TTC549 (cell line): ENCODE results near the gene SLC35G3.
"Not testable (repeated sequence)": the region's sequence is repeated elsewhere in the genome, so short reads cannot be mapped to it uniquely, and the experiment has no call there.

Source experiments
- FAIRE-seq: peaks from 2 replicates; lab custom pipeline; 2012; peaks lifted over from hg19 to GRCh38; lab: Jason Lieb, UNC

Gene SLC35G3

DNA sequence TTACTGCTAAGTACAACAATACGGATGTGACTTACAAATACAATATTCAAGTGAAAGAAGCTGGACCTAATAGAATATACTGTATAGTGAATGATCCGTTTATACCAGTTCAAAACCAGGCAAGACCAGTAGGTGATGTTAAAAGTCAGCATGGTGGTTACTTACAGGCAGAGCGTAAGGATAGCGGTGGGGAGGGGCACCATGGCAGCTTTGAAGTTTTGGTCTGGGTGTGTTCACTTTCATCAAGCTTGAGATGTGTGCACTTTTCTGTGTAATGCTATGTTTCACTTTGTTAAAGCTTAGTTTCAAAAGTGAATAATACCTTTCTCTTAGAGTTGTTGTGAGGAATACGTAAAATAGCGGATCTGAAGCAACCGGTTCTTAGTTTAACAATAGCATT is 16.5 kb upstream of the SLC35G3 start:
- no peak for FAIRE-seq

- not testable (repeated sequence) for FAIRE-seq
These were observed 8.4 kb upstream of the SLC35G3 start for GRCh38 chr17:35202582-35202981.

- not testable (repeated sequence) for FAIRE-seq
These were observed 869 bp upstream of the SLC35G3 start for GRCh38 chr17:35195062-35195461.

DNA sequence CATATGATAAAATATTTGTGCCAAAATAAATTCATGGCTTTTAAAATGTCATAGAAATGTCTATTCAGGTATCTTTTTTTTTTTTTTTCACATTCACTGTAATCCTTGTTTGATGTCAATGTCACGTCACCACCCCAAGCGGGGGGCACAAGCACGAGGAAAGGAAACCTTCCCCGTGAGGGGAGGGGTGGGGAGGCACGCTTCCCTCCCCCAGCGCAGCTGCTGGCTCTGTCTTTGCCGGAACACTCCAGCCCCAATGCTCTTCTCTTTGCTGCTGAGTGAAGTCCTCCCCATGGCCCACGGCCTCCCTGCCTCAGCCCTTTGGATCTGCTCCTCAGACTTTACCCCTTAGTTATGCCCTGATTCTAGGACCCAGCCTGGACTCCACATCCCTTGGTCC is 1.5 kb downstream of the SLC35G3 start:
- FAIRE-seq = no peak

DNA sequence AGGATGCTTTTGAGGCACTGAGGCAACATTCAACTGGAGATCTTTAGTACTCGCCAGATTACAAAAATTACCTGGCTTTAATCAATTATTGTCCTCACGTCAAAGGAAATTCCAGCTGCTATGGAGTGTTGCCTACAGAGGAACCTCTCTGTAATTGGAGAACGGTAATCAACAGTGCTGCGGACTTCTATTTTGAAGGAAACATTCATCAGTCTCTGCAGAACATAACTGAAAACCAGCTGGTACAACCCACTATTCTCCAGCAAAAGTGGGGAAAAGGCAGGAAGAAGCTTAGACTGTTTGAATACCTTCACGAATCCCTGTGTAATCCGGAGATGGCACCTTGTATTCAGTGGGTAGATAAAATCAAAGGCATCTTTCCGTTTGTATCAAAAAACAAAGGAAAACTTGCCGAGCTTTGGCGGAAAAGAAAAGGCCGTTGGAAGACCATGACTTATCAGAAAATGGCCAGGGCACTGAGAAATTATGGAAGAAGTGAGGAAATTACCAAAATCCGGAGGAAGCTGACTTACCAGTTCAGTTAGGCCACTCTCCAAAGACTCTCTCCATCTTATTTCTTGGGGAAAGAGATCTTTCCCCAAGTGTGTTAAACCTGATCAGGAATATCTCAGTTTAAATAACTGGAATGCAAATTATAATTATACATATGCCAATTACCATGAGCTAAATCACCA is 3.0 kb downstream of the SLC35G3 start:
- FAIRE-seq = no peak

DNA sequence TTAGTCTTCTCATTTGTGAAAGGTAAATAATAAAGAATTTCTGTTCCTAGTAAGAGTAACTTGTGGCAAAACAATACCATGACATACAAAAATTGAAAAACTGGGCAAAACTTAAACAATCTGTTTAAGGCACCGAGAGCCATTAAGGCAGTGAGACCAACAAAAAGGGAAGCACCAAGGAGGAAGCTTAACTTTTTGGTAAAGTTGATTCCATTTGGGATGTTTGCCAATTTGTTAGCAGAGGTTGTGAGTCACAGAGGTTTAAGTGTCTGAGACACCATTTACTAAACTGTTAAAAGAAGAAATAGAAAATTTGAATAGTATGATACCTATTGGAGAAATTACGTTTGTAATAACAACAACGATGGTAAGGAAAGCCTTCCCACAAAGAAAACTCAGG is 4.9 kb downstream of the SLC35G3 start:
- FAIRE-seq = no peak

DNA sequence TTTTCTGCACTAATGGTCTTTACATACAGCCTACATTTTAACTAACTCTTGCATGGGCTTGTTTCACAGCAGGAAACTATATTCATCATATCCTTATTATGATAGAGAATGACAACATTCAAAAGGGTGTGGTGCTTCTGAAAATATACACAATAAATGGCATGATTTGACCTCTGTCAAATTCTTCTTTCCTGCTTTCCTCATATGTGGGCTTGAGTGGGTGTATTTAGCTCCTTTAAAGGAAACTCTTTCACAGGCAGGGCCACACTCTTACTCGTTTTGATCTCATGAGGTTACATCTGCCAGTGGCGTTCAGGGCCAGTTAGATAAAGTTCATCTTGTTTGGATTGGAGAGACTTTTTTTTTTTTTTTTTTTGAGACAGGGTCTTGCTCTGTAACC is 6.1 kb downstream of the SLC35G3 start:
- no peak for FAIRE-seq

GRCh38 chr17:35187481-35187880 is 6.7 kb downstream of the SLC35G3 start:
- FAIRE-seq = no peak

DNA sequence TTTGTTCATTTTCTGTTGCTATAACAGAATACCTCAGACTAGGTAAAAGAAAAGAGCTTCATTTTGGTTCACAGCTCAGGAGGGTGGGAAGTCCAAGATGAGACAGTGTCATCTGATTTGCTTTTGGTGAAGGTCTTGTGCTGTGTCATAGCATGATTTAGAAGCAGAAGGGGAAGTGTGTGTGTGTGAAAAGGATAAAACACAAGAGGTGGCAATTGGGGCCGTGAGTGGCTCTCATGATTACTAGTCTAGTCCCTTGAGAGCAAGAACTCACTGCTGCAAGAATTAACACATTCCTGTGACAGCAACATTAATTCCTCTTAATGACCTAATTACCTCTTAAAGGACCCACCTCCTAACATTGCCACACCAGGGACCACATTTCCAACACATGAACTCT is 8.3 kb downstream of the SLC35G3 start:
- no peak for FAIRE-seq

- no peak for FAIRE-seq
These were observed 9.9 kb downstream of the SLC35G3 start for GRCh38 chr17:35184274-35184673.

DNA sequence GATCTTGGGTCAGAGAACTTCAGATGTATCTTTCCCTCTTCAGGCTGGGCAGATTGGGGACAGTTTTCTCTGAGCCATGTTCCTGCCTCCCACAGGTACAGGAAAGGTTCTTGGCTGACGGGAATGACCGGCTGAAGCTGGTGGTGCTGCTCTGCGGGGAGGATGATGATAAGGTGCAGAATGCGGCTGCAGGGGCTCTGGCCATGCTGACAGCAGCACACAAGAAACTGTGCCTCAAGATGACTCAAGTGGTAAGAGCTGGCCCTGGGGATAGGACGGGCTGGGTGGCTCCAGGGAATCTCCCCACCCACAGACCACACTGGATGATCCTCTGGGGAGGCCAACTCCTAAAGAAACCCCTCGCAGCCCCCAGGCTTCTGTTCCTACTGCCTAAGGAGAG is 10.9 kb downstream of the SLC35G3 start:
- no peak for FAIRE-seq

DNA sequence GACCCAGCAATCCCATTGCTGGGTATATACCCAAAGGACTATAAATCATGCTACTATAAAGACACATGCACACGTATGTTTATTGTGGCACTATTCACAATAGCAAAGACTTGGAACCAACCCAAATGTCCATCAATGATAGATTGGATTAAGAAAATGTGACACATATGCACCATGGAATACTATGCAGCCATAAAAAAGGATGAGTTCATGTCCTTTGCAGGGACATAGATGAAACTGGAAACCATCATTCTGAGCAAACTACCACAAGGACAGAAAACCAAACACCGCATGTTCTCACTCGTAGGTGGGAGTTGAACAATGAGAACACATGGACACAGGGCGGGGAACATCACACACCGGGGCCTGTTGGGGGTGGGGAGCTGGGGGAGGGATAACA is 14.8 kb downstream of the SLC35G3 start:
- FAIRE-seq = not testable (repeated sequence)

GRCh38 chr17:35176897-35177296 is 17.3 kb downstream of the SLC35G3 start:
- FAIRE-seq = no peak

DNA sequence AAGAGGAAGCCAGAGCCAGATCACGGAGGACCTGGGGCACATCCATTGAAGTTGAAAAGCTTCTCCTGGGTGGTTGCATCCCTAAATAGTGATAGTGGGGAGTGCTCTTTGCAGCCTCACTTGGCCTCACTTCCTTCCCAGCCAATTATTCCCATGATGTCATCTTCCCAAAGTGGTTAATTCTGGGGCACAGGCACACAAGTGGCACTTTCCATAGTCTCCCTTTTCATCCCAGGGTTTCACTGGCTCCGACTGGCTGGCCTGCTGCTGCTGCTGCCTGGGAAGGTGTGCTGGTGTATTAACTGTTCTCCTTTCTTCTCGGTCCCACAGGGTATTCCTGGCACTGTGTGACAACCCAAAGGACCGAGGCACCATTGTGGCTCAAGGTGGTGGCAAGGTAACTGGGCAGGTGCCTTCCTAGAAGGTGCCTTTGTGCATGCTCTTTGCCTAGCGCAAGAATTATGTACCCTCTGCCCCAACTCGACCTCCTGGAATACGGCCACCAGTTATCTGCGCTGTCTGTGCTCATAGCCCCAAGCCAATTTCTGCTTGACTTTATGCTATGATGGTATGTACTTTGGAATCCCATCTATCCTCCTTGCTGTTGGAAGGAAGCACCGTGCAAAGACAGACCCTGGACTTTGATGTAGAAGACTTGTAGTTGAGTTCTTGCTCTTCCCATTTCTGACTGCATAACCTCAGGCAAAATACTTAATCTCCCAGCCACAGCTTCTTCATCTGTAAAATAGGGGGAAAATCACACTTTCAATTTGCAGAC is 18.4 kb downstream of the SLC35G3 start:
- no peak for FAIRE-seq

DNA sequence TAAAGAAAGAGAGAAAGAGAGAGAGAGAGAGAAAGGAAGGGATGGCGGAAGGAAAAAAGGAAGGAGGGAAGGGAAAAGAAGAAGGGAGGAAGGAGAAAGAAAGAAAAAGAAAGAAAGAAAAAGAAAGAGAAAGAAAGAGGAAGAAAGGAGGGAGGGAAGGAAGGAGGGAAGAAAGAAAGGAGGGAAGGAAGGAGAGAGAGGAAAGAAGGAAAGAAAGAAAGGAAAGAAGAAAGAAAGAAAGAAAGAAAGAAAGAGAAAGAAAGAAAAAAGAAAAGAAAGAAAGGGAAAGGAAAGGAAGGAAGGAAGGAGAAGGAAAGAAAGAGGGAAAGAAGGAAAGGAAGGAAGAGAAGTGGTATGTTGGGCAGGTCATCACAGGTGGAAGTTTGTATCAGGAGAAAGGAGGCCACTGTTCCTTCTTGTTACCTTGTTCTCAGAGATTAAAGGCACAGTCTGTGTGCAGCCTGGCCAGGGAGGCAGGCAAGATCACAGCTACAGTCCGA is 19.3 kb downstream of the SLC35G3 start:
- no peak for FAIRE-seq

DNA sequence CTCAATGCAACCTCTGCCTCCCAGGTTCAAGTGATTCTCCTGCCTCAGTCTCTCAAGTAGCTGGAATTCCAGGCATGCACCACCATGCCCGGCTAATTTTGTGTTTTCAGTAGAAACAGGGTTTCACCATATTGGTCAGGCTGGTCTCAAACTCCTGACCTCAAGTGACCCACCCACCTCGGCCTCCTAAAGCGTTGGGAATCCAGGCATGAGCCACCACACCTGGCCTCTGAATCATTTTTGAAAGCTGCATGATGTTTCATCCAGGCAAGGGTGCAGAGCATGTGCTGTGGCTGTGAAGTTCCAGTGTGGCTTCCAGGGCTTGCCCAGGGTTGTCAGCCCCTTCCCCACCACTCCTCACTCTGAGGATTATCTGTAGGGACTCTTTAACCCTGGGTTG is 21.9 kb downstream of the SLC35G3 start:
- FAIRE-seq = not testable (repeated sequence)

GRCh38 chr17:35171834-35172233 is 22.4 kb downstream of the SLC35G3 start:
- FAIRE-seq = no peak

GRCh38 chr17:35170968-35171771 is 23.0 kb downstream of the SLC35G3 start:
- no peak for FAIRE-seq

DNA sequence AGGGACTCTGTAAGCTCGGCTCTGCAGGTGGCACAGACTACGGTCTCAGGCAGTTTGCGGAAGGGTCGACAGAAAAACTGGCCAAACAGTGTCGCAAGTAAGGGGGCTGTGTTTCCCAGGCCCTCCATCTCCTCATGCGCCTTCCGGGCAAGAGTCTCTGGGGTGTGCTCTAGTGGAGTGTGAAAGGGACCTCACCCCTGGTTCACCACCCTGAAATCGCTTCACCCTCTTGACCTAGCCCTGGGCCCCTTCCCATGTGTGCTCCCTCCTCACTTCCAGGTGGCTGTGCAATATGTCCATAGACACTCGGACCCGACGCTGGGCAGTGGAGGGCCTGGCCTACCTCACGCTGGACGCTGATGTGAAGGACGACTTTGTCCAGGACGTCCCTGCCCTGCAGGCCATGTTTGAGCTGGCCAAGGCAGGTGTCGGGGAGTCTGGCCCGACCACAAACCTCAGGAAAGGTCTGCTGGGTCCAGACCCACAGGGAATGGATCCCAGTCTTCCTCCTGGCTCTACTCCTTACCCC is 24.3 kb downstream of the SLC35G3 start:
- no peak for FAIRE-seq

DNA sequence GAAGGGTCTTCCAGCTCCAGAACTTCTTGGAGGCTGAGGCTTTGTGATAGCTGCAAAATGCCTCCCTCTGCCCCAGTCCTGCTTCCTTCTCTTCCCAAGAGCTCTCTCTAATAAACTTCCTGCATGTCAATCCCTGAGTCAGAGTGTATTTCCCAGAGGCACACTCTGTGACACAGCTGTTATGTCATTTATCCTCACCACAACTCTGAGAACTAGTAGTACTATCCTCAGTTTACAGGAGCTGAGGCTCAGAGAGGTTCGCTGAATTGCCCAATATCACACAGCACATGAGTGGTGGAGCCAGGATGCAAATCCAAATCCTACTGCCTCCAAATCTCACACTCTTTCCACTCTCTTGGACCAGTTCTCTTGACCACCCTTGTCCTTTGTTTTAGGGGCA is 26.5 kb downstream of the SLC35G3 start:
- FAIRE-seq = no peak

DNA sequence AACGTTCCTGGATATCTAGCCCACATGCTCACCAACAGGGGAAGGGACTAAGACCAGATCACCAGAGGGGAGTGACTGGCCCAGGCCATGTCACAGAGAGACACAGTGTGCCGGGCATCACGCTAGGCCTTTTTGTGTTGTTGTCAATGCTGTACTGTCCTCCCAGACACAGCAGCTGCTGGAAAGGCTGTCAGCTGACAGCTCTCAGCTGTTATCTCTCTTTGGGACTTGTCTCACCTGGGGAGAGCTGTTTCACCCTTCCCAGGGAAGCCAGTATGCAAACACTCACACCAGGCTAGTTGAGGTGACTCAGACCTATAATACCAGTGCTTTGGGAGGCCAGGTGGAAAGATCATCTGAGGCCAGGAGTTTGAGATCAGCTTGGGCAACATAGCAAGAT is 27.1 kb downstream of the SLC35G3 start:
- FAIRE-seq = no peak

DNA sequence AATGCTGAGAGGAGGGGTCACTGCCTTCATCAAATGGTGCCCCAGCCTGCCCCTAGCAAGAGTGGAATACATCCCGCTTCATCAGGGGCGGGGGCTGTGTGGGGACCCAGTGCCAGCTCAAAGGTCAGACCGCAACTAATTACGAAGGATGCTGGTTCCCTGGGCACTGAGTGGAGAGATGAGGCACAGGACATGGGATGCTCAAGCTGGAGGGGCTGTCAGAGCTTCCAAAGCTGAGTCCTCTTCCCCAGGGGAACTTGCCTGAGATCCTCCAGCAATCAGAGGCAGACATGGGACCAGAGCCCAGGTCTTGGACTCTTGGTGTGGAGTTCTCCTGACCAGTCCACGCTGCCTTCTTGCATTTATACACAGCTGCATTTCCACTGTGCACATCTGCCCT is 27.7 kb downstream of the SLC35G3 start:
- FAIRE-seq = no peak

- FAIRE-seq = no peak
These were observed 29.5 kb downstream of the SLC35G3 start for GRCh38 chr17:35164716-35165115.
